GM23338 (cell line): ENCODE results near the gene WRNIP1. TPM values are rescaled to one million over a fixed set of nuclear protein-coding genes. Genes with fewer than 3 reads are reported as not detected.

Experiments used
- ATAC-seq: fragments of 200-7000 bp; cut with Tn5 transposase; 3 replicates; pipeline ENCODE4 v1.9.1; 2020
- DNase-seq: peaks from one replicate; pipeline ENCODE4 v3.0.0-alpha.2; 2015; ENCODE audit warnings: low spot score
- H2AFZ ChIP-seq: fragments of 200-600 bp; sonication (generic); 2 replicates; pipeline ENCODE4 v1.8.0; 2016; ENCODE audit warnings: antibody characterized with exemption, mild to moderate bottlenecking, moderate library complexity
- H3F3A ChIP-seq: fragments of 200-600 bp; sonication (generic); replicated peaks from 2 replicates; pipeline ENCODE4 v1.8.0; 2017; ENCODE audit warnings: antibody characterized with exemption, mixed run types, low read depth
- H3K27ac ChIP-seq: fragments of 200-600 bp; sonication (generic); 2 replicates; pipeline ENCODE4 v1.6.1; 2016; ENCODE audit warnings: low read depth
- H3K27me3 ChIP-seq: fragments of 200-600 bp; sonication (generic); 2 replicates; pipeline ENCODE4 v1.8.0; 2016; ENCODE audit warnings: mild to moderate bottlenecking, mixed run types, moderate library complexity; ENCODE audit not compliant: insufficient read depth
- H3K36me3 ChIP-seq: fragments of 200-600 bp; sonication (generic); 2 replicates; pipeline ENCODE4 v1.8.0; 2016; ENCODE audit warnings: mild to moderate bottlenecking; ENCODE audit not compliant: insufficient read depth
- H3K4me1 ChIP-seq: fragments of 200-600 bp; sonication (generic); 2 replicates; pipeline ENCODE4 v1.8.0; 2016; ENCODE audit warnings: mild to moderate bottlenecking, moderate library complexity; ENCODE audit not compliant: insufficient read depth
- H3K4me2 ChIP-seq: fragments of 200-600 bp; sonication (generic); 2 replicates; pipeline ENCODE4 v1.7.1; 2017; ENCODE audit warnings: mixed run types
- H3K4me3 ChIP-seq: fragments of 200-600 bp; sonication (generic); 2 replicates; pipeline ENCODE4 v1.6.1; 2016; ENCODE audit warnings: mixed run types
- H3K79me2 ChIP-seq: fragments of 200-600 bp; sonication (generic); replicated peaks from 2 replicates; pipeline ENCODE4 v1.8.0; 2017; ENCODE audit warnings: mild to moderate bottlenecking; ENCODE audit not compliant: insufficient read depth
- H3K9me2 ChIP-seq: fragments of 200-600 bp; sonication (generic); 2 replicates; pipeline ENCODE4 v1.8.0; 2017; ENCODE audit not compliant: insufficient read depth
- H4K20me1 ChIP-seq: fragments of 200-600 bp; sonication (generic); replicated peaks from 2 replicates; pipeline ENCODE4 v1.8.0; 2017; ENCODE audit warnings: mild to moderate bottlenecking; ENCODE audit not compliant: insufficient read depth
- H3K27ac Mint-ChIP-seq: 2 replicates; pipeline ENCODE4 v1.8.0; 2020; ENCODE audit warnings: inconsistent platforms, mild to moderate bottlenecking, moderate library complexity, mixed read lengths
- H3K27me3 Mint-ChIP-seq: 3 replicates; pipeline ENCODE4 v1.8.0; 2022; ENCODE audit warnings: low read depth, mild to moderate bottlenecking, moderate library complexity, mixed read lengths, inconsistent platforms; ENCODE audit not compliant: insufficient read depth, poor library complexity
- H3K36me3 Mint-ChIP-seq: 3 replicates; pipeline ENCODE4 v1.8.0; 2021; ENCODE audit warnings: low read depth, mild to moderate bottlenecking, inconsistent platforms, moderate library complexity, mixed read lengths
- H3K4me1 Mint-ChIP-seq: 3 replicates; pipeline ENCODE4 v1.8.0; 2020; ENCODE audit warnings: mild to moderate bottlenecking, inconsistent platforms, mixed read lengths
- H3K4me3 Mint-ChIP-seq: 3 replicates; pipeline ENCODE4 v1.8.0; 2021; ENCODE audit warnings: moderate library complexity, mild to moderate bottlenecking, inconsistent platforms, mixed read lengths
- H3K9me3 Mint-ChIP-seq: 3 replicates; pipeline ENCODE4 v1.8.0; 2020; ENCODE audit warnings: moderate library complexity, mild to moderate bottlenecking, inconsistent platforms, mixed read lengths
- CTCF ChIP-seq, 2 experiments: fragments of 200-600 bp in 1 of 2; sonication (generic) in 1 of 2; conservative IDR thresholded peaks; 2 replicates each; pipeline versions ENCODE4 v1.5.1 to v1.6.1; 2016 to 2017; ENCODE audit warnings: antibody characterized with exemption in 2 of 2, low read depth in 2 of 2, mild to moderate bottlenecking in 2 of 2, moderate library complexity in 1 of 2
- EZH2 ChIP-seq: fragments of 200-600 bp; sonication (generic); IDR thresholded peaks from one replicate; pipeline ENCODE4 v1.8.0; 2017; ENCODE audit warnings: antibody characterized with exemption, mild to moderate bottlenecking, low read depth; ENCODE audit not compliant: unreplicated experiment
- EZH2phosphoT487 ChIP-seq: fragments of 200-600 bp; sonication (generic); IDR thresholded peaks from one replicate; pipeline ENCODE4 v1.8.1; 2018; ENCODE audit warnings: antibody characterized with exemption; ENCODE audit not compliant: unreplicated experiment
- NANOG ChIP-seq: IDR thresholded peaks from 2 replicates; pipeline ENCODE4 v1.6.1; 2016; ENCODE audit warnings: antibody characterized with exemption, borderline replicate concordance
- REST ChIP-seq: IDR thresholded peaks from one replicate; pipeline ENCODE4 v1.6.1; 2018; ENCODE audit warnings: antibody characterized with exemption; ENCODE audit not compliant: unreplicated experiment
- STAT1 ChIP-seq: IDR thresholded peaks from one replicate; pipeline ENCODE4 v1.6.1; 2016; ENCODE audit warnings: antibody characterized with exemption; ENCODE audit not compliant: unreplicated experiment
- ZNF331 ChIP-seq: fragments of 250-450 bp; sonication (Bioruptor Pico); IDR thresholded peaks from 2 replicates; pipeline ENCODE4 v1.5.0; 2020; ENCODE audit warnings: low read depth, mild to moderate bottlenecking, moderate library complexity
- ZNF462 ChIP-seq: fragments of 250-450 bp; sonication (Bioruptor Pico); IDR thresholded peaks from 2 replicates; pipeline ENCODE4 v1.5.0; 2020; ENCODE audit warnings: mild to moderate bottlenecking, moderate library complexity
- polyA plus RNA-seq: library from polyadenylated mRNA; unstranded; fragments of >200 nt; fragmentation: Nextera tagmentation; extraction: Ambion mirVana; gene quantifications from 2 replicates; pipeline ENCODE4 v1.2.1, GENCODE V29; 2016
- total RNA-seq: library from RNA; depleted of rRNA; stranded (reverse); fragments of >200 nt; shearing (Covaris generic); gene quantifications from 2 replicates; pipeline ENCODE4 v1.2.3, GENCODE V29; 2014

Gene WRNIP1
- total and polyA plus RNA-seq, 2 experiments from 2014 or later: 27.6 to 66.0 TPM

GRCh38 chr6:2773449-2773848 is 8.3 kb downstream of the WRNIP1 start:
- Mint-ChIP-seq H3K4me3 (no peak overlapping the region), H3K27ac (no peak overlapping the region), H3K9me3 (no peaks in the 10 kb centered on the region), H3K36me3 (peaks cover 8% of the 10 kb centered on the region), H3K4me1 (peaks cover 19% of the 10 kb centered on the region), H3K27me3 (no peaks in the 10 kb centered on the region)
- H2AFZ ChIP-seq: no peak overlapping the region
- TF ChIP-seq NANOG (no peak), CTCF (conservative IDR thresholded peaks at IDR 0.05; ENCODE audit: low read depth in 2 of 2) (no peak), STAT1 (no peak)
- no peaks in the 10 kb centered on the region for H3K9me2 ChIP-seq
- no peak for ATAC-seq
- no peak overlapping the region for H3K27ac ChIP-seq
- H3K4me1 ChIP-seq: peaks cover 15% of the 10 kb centered on the region
- peaks cover 43% of the 10 kb centered on the region for H4K20me1 ChIP-seq
- no peaks in the 10 kb centered on the region for H3F3A ChIP-seq
- no peak for DNase-seq
- no peaks in the 10 kb centered on the region for H3K36me3 ChIP-seq
- H3K79me2 ChIP-seq: peaks cover 98% of the 10 kb centered on the region
- no peak overlapping the region for H3K4me3 ChIP-seq
- H3K4me2 ChIP-seq: no peak overlapping the region
- H3K27me3 ChIP-seq: no peaks in the 10 kb centered on the region

- Mint-ChIP-seq H3K27ac (no peak overlapping the region), H3K4me3 (no peak overlapping the region), H3K4me1 (peaks cover 8% of the 10 kb centered on the region; the same call in 2 of the 3 replicates), H3K27me3 (no peaks in the 10 kb centered on the region), H3K36me3 (peaks cover 16% of the 10 kb centered on the region), H3K9me3 (no peaks in the 10 kb centered on the region)
- DNase-seq (no peak), ATAC-seq (no peak)
- H3K4me2 ChIP-seq: no peak overlapping the region
- H3K36me3 ChIP-seq: no peaks in the 10 kb centered on the region
- no peak overlapping the region for H2AFZ ChIP-seq
- H3K4me1 ChIP-seq: peaks cover 4% of the 10 kb centered on the region
- H3K4me3 ChIP-seq: no peak overlapping the region
- peaks cover 96% of the 10 kb centered on the region for H3K79me2 ChIP-seq
- no peaks in the 10 kb centered on the region for H3K27me3 ChIP-seq
- H3K27ac ChIP-seq: no peak overlapping the region
- no peaks in the 10 kb centered on the region for H3K9me2 ChIP-seq
- H4K20me1 ChIP-seq: peaks cover 30% of the 10 kb centered on the region
- no peaks in the 10 kb centered on the region for H3F3A ChIP-seq
- TF ChIP-seq ZNF462 (CRISPR knock-in tag) (no peak), CTCF (conservative IDR thresholded peaks at IDR 0.05; ENCODE audit: low read depth in 2 of 2) (no peak), EZH2phosphoT487 (no peak), ZNF331 (CRISPR knock-in tag) (no peak), REST (no peak), EZH2 (no peak)
Observed at GRCh38 chr6:2775003-2775402, 9.8 kb downstream of the WRNIP1 start.
